Spleen (tissue), 7 donors: ENCODE measurements around the gene RAVER2.

ENCODE experiments used
- POLR2A ChIP-seq, 3 donors: fragments of 450-650 bp; IDR thresholded peaks; one replicate each; pipeline ENCODE4 v1.5.1; 2017; ENCODE audit warnings: antibody characterized with exemption in 3 of 3, mild to moderate bottlenecking in 1 of 3
- TF ChIP-seq, protein P1 (sequence below), 11 experiments: fragments of 200-600 bp in 7 of 11; fragments of 450-650 bp in 4 of 11; sonication (generic) in 4 of 11; IDR thresholded peaks in 8 of 11; conservative IDR thresholded peaks in 3 of 11; 1 replicate in 7 of 11; 2 replicates in 4 of 11; pipeline versions ENCODE4 v1.4.0 to v1.8.0; 2016 to 2021; ENCODE audit warnings: antibody characterized with exemption in 11 of 11, inconsistent platforms in 4 of 11, mild to moderate bottlenecking in 1 of 11
- donor health status: DM: no; HTN: no; CAD: no; lungs with moderate emphysema.
- donor health status: DM: no; HTN: no; CAD: no.
- donor health status: DM: no; HTN: no; CAD: no.

DNA sequence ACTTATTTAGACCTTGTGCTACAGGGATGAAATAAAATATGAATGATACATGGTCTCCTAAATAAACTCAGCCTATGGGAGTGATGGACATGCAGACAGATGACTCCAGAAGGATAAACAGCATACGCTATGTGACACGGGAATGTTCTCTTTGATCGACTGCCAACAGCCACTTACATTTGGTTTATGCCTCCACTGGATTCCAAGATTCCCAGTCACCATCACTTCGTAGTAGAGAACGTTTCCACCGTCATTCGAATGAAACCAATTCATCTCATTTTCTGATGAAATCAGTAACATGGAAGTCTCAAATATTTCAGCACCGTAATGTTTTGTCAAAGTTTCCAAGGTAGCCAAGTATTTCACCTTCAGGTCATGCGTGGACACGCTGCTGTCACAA, 121.8 kb downstream of the RAVER2 start:
- TF ChIP-seq, protein P1, sequence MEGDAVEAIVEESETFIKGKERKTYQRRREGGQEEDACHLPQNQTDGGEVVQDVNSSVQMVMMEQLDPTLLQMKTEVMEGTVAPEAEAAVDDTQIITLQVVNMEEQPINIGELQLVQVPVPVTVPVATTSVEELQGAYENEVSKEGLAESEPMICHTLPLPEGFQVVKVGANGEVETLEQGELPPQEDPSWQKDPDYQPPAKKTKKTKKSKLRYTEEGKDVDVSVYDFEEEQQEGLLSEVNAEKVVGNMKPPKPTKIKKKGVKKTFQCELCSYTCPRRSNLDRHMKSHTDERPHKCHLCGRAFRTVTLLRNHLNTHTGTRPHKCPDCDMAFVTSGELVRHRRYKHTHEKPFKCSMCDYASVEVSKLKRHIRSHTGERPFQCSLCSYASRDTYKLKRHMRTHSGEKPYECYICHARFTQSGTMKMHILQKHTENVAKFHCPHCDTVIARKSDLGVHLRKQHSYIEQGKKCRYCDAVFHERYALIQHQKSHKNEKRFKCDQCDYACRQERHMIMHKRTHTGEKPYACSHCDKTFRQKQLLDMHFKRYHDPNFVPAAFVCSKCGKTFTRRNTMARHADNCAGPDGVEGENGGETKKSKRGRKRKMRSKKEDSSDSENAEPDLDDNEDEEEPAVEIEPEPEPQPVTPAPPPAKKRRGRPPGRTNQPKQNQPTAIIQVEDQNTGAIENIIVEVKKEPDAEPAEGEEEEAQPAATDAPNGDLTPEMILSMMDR (IDR thresholded peaks at IDR 0.05 in 8 of 11, conservative IDR thresholded peaks at IDR 0.05 in 3 of 11) = no peak
- no peak for TF ChIP-seq POLR2A (IDR thresholded peaks at IDR 0.05)
